Measurements from ENCODE around the gene MAPKAP1. TPM values are rescaled to one million over a fixed set of nuclear protein-coding genes. Genes with fewer than 3 reads are reported as not detected.

The MAPKAP1 gene
- total RNA-seq, 1 donor from 2014 or later: 74.6 TPM

DNA sequence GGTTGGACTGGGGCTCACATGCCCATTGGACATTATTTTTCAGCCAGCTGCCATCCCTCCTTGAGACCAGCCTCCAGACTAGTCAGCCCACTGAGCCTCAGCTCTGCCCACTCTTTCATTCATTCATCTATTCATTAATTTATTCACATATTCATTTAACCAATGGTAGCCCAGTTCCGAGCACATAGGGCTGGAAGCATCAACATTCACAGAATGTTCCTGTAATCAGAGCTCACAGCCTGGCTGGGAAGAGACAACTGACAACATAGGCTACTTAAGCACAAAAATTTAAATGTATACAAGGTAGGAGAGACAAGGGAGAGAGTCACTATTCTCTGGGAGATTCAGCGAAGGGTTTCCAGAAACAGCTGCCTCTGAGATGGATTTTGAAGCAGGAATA is 23.2 kb upstream of the MAPKAP1 start:
- Mint-ChIP-seq H3K27ac (no peak overlapping the region), H3K4me3 (ENCODE audit: low read depth) (no peak overlapping the region), H3K4me1 (ENCODE audit: low read depth) (no peaks in the 10 kb centered on the region), H3K36me3 (ENCODE audit: insufficient read depth) (no peaks in the 10 kb centered on the region), H3K9me3 (ENCODE audit: low read depth) (no peaks in the 10 kb centered on the region), H3K27me3 (peaks cover 19% of the 10 kb centered on the region)
- TF ChIP-seq, protein P1, sequence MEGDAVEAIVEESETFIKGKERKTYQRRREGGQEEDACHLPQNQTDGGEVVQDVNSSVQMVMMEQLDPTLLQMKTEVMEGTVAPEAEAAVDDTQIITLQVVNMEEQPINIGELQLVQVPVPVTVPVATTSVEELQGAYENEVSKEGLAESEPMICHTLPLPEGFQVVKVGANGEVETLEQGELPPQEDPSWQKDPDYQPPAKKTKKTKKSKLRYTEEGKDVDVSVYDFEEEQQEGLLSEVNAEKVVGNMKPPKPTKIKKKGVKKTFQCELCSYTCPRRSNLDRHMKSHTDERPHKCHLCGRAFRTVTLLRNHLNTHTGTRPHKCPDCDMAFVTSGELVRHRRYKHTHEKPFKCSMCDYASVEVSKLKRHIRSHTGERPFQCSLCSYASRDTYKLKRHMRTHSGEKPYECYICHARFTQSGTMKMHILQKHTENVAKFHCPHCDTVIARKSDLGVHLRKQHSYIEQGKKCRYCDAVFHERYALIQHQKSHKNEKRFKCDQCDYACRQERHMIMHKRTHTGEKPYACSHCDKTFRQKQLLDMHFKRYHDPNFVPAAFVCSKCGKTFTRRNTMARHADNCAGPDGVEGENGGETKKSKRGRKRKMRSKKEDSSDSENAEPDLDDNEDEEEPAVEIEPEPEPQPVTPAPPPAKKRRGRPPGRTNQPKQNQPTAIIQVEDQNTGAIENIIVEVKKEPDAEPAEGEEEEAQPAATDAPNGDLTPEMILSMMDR (IDR thresholded peaks at IDR 0.05; ENCODE audit: unreplicated experiment): no peak
- no peak for DNase-seq (ENCODE audit: low spot score, unreplicated experiment)

DNA sequence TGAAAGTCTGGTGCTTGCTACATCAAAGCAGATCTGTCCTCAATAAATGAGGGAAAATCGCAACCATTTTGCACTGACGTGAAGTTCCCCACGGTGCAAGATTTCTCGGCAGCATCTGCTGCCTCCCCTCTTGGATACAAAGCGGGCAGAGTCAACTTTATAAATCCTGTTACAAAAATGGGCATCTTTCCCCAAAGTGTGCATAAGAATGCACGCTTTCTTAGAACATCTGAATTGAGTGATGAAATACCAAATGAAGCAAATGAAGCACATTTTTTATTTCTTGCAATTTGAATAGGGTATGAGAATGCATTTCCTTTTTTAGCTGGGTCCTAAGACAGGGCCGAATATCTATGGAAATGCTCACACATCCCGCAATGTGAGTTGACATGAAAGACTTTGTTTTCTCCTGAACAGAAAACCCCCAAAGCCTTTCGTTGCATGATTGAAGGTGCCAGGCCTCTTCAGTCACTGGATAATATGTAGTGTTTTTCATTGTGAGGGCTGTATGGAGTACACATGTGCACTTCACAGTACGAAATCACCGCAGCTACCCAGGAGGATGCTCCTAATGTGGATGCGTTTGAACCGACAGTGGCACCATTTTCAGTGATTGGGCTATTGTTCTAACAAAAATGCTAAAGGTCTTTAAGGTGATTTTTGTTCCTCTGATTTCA is 19.6 kb upstream of the MAPKAP1 start:
- DNase-seq (ENCODE audit: low spot score, unreplicated experiment): no peak
- H3K27me3 Mint-ChIP-seq: peaks cover 14% of the 10 kb centered on the region
- no peak overlapping the region for H3K4me3 Mint-ChIP-seq (ENCODE audit: low read depth)
- no peak overlapping the region for H3K27ac Mint-ChIP-seq
- H3K36me3 Mint-ChIP-seq (ENCODE audit: insufficient read depth): no peaks in the 10 kb centered on the region
- TF ChIP-seq, protein P1 (IDR thresholded peaks at IDR 0.05; ENCODE audit: unreplicated experiment): no peak
- no peaks in the 10 kb centered on the region for H3K4me1 Mint-ChIP-seq (ENCODE audit: low read depth)
- H3K9me3 Mint-ChIP-seq (ENCODE audit: low read depth): no peaks in the 10 kb centered on the region

- Mint-ChIP-seq H3K4me1 (ENCODE audit: low read depth) (peaks cover 13% of the 10 kb centered on the region), H3K27ac (peak overlapping the region; percentile 69), H3K4me3 (ENCODE audit: low read depth) (peak overlapping the region; percentile 81), H3K9me3 (ENCODE audit: low read depth) (no peaks in the 10 kb centered on the region), H3K27me3 (peaks cover 3% of the 10 kb centered on the region), H3K36me3 (ENCODE audit: insufficient read depth) (no peaks in the 10 kb centered on the region)
- TF ChIP-seq, protein P1 (IDR thresholded peaks at IDR 0.05; ENCODE audit: unreplicated experiment): no peak
- DNase-seq (ENCODE audit: low spot score, unreplicated experiment): no peak
These were observed 430 bp upstream of the MAPKAP1 start for GRCh38 chr9:125707472-125707804.

DNA sequence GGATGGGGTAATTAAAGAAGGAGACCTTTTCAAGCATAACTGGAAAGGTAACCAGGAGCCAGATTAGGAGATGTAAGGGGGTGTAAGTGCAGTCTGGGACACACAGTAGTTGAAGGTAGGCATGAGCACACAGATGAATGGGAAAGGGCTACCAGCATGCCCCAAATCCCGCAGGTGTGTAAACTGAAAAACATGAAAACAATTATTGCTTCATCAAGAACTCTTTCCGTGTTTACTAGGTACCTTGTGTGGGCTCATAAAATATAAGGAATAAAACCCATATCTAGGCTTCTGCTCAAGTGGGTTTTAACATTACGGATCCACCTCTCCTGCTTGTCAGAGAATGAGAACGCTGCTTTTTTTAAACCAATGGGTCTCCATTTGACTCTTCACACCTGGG is 1.1 kb downstream of the MAPKAP1 start:
- Mint-ChIP-seq H3K9me3 (ENCODE audit: low read depth) (no peaks in the 10 kb centered on the region), H3K27ac (peak overlapping the region; percentile 90), H3K27me3 (peaks cover 3% of the 10 kb centered on the region), H3K4me1 (ENCODE audit: low read depth) (peaks cover 15% of the 10 kb centered on the region), H3K4me3 (ENCODE audit: low read depth) (peak overlapping the region; percentile 81), H3K36me3 (ENCODE audit: insufficient read depth) (no peaks in the 10 kb centered on the region)
- TF ChIP-seq, protein P1 (IDR thresholded peaks at IDR 0.05; ENCODE audit: unreplicated experiment): no peak
- DNase-seq (ENCODE audit: low spot score, unreplicated experiment): no peak

GRCh38 chr9:125703662-125704061 is 3.3 kb downstream of the MAPKAP1 start:
- Mint-ChIP-seq H3K27ac (no peak overlapping the region), H3K4me3 (ENCODE audit: low read depth) (no peak overlapping the region), H3K36me3 (ENCODE audit: insufficient read depth) (no peaks in the 10 kb centered on the region), H3K27me3 (no peaks in the 10 kb centered on the region), H3K9me3 (ENCODE audit: low read depth) (no peaks in the 10 kb centered on the region), H3K4me1 (ENCODE audit: low read depth) (peaks cover 15% of the 10 kb centered on the region)
- TF ChIP-seq, protein P1 (IDR thresholded peaks at IDR 0.05; ENCODE audit: unreplicated experiment): no peak
- DNase-seq (ENCODE audit: low spot score, unreplicated experiment): no peak

All from progenitor cell of endocrine pancreas (in vitro differentiated cells).